Osteoblast (primary cell): Measurements from ENCODE around the gene MSRB2. TPM values are rescaled to one million over a fixed set of nuclear protein-coding genes. Genes with fewer than 3 reads are reported as not detected.
A peak's percentile ranks its signal among the peaks of the same experiment; 100 is the strongest.

Experiments used
- DNase-seq: peaks from one replicate; pipeline ENCODE4 v3.0.0; 2011; ENCODE audit warnings: low spot score, mixed read lengths; ENCODE audit not compliant: insufficient read length; ENCODE audit errors: missing footprints
- H2AFZ ChIP-seq: 2 replicates; pipeline ENCODE4 v1.6.0; 2011; ENCODE audit warnings: mild to moderate bottlenecking, low read length
- H3K27ac ChIP-seq: 2 replicates; pipeline ENCODE4 v1.5.1; 2011; ENCODE audit warnings: mild to moderate bottlenecking, low read depth, low read length, moderate library complexity
- H3K27me3 ChIP-seq: 2 replicates; pipeline ENCODE4 v1.6.0; 2012; ENCODE audit warnings: mild to moderate bottlenecking, control low read depth, inconsistent platforms, low read length, moderate library complexity; ENCODE audit not compliant: insufficient read depth
- H3K36me3 ChIP-seq: 2 replicates; pipeline ENCODE4 v1.5.1; 2011; ENCODE audit warnings: mild to moderate bottlenecking, low read length, control low read depth, moderate library complexity; ENCODE audit not compliant: insufficient read depth
- H3K4me1 ChIP-seq: 2 replicates; pipeline ENCODE4 v1.5.1; 2011; ENCODE audit warnings: mild to moderate bottlenecking, low read length, control low read depth, moderate library complexity; ENCODE audit not compliant: insufficient read depth
- H3K4me2 ChIP-seq: 2 replicates; pipeline ENCODE4 v1.6.0; 2011; ENCODE audit warnings: mild to moderate bottlenecking, low read length; ENCODE audit not compliant: insufficient read depth
- H3K4me3 ChIP-seq: fragments of 200-600 bp; sonication (generic); 3 replicates; pipeline ENCODE4 v1.5.1; 2012; ENCODE audit warnings: mild to moderate bottlenecking, low read length, inconsistent platforms; ENCODE audit not compliant: insufficient read depth
- H3K79me2 ChIP-seq: 2 replicates; pipeline ENCODE4 v1.6.0; 2012; ENCODE audit warnings: mild to moderate bottlenecking, low read length, control low read depth, inconsistent platforms; ENCODE audit not compliant: insufficient read depth
- H3K9me3 ChIP-seq: 2 replicates; pipeline ENCODE4 v1.5.1; 2011; ENCODE audit warnings: low read depth, low read length, control low read depth
- H4K20me1 ChIP-seq: 2 replicates; pipeline ENCODE4 v1.6.0; 2012; ENCODE audit warnings: mild to moderate bottlenecking, low read length, control low read depth; ENCODE audit not compliant: insufficient read depth
- CTCF ChIP-seq: IDR thresholded peaks from 2 replicates; pipeline ENCODE4 v1.5.1; 2011; ENCODE audit warnings: mild to moderate bottlenecking, low read depth, low read length, moderate library complexity; ENCODE audit errors: extremely low read depth
- small RNA-seq: library from RNA; depleted of rRNA; stranded (forward); fragments of <200 nt; gene quantifications from one replicate; pipeline ENCODE3, GENCODE V24; 2012
- total RNA-seq: library from RNA; depleted of rRNA; stranded (reverse); fragments of >200 nt; gene quantifications from 2 replicates; pipeline ENCODE4 v1.2.3, GENCODE V29; 2012

The MSRB2 gene
- total RNA-seq, 1 donor = 6.9 TPM

- H3K4me2 ChIP-seq = peak overlapping the region; percentile 71
- H3K4me1 ChIP-seq = peaks cover 6% of the 10 kb centered on the region
- no peaks in the 10 kb centered on the region for H4K20me1 ChIP-seq
- DNase-seq = peak; percentile 91
- H3K9me3 ChIP-seq = no peaks in the 10 kb centered on the region
- H3K27me3 ChIP-seq = no peaks in the 10 kb centered on the region
- H3K4me3 ChIP-seq = peak overlapping the region; percentile 30
- peak overlapping the region; percentile 47 for H2AFZ ChIP-seq
- H3K79me2 ChIP-seq = no peaks in the 10 kb centered on the region
- H3K36me3 ChIP-seq = no peaks in the 10 kb centered on the region
- no peak overlapping the region for H3K27ac ChIP-seq
- TF ChIP-seq CTCF = peak; percentile 80
Observed at GRCh38 chr10:23158370-23158769, 63.0 kb downstream of the MSRB2 start.

GRCh38 chr10:23171232-23171876, 76.0 kb downstream of the MSRB2 start:
- Histone ChIP-seq H3K36me3 (no peaks in the 10 kb centered on the region), H3K9me3 (no peaks in the 10 kb centered on the region), H3K4me3 (no peak overlapping the region), H4K20me1 (no peaks in the 10 kb centered on the region), H3K4me2 (no peak overlapping the region), H3K27me3 (peaks cover 44% of the 10 kb centered on the region), H3K4me1 (no peaks in the 10 kb centered on the region), H3K27ac (no peak overlapping the region), H2AFZ (no peak overlapping the region), H3K79me2 (no peaks in the 10 kb centered on the region)
- TF ChIP-seq CTCF = no peak
- peak; percentile 84 for DNase-seq

Small RNA genes lying within 50 kb of the gene (small RNA-seq; reads per million reads assigned to genes)
- gene RF00561 = not detected

Other genes with a start within 250 kb of the MSRB2 start
- gene ARMC3, start 167.5 kb upstream of the MSRB2 start, total RNA-seq = under 0.01 TPM in 1 of 2 replicates, not detected in the other
- gene PTF1A, start 96.7 kb downstream of the MSRB2 start, total RNA-seq = not detected in 2 replicates
- gene C10orf67, start 249.2 kb downstream of the MSRB2 start, total RNA-seq = not detected in 2 replicates